SIG-M5 (cell line): ENCODE data around the gene TBX18.

Experiments
- DNase-seq: peaks from one replicate; lab custom pipeline; 2025; lab: John Stamatoyannopoulos, UW

Gene TBX18

GRCh38 chr6:84748376-84748775, 16.0 kb downstream of the TBX18 start:
- DNase-seq, result no peak

GRCh38 chr6:84743616-84744015, 20.8 kb downstream of the TBX18 start:
- no peak for DNase-seq

GRCh38 chr6:84740385-84740784, 24.0 kb downstream of the TBX18 start:
- no peak for DNase-seq

GRCh38 chr6:84739866-84740208, 24.6 kb downstream of the TBX18 start:
- DNase-seq, result no peak

- no peak for DNase-seq
Measured at GRCh38 chr6:84738996-84739865, 25.2 kb downstream of the TBX18 start.

- DNase-seq, result no peak
Measured at GRCh38 chr6:84733889-84734288, 30.5 kb downstream of the TBX18 start.

GRCh38 chr6:84731901-84732300, 32.5 kb downstream of the TBX18 start:
- DNase-seq, result no peak

GRCh38 chr6:84731401-84731800, 33.0 kb downstream of the TBX18 start:
- DNase-seq, result no peak

- DNase-seq, result no peak
Measured at GRCh38 chr6:84728602-84729001, 35.8 kb downstream of the TBX18 start.

- no peak for DNase-seq
Measured at GRCh38 chr6:84719152-84719551, 45.2 kb downstream of the TBX18 start.

- no peak for DNase-seq
Measured at GRCh38 chr6:84718038-84718955, 46.1 kb downstream of the TBX18 start.

GRCh38 chr6:84709121-84709520, 55.3 kb downstream of the TBX18 start:
- no peak for DNase-seq

GRCh38 chr6:84707171-84707570, 57.2 kb downstream of the TBX18 start:
- no peak for DNase-seq

- no peak for DNase-seq
Measured at GRCh38 chr6:84696166-84696565, 68.2 kb downstream of the TBX18 start.

GRCh38 chr6:84691978-84692623, 72.3 kb downstream of the TBX18 start:
- no peak for DNase-seq

- DNase-seq, result no peak
Measured at GRCh38 chr6:84688141-84688873, 76.1 kb downstream of the TBX18 start.

- no peak for DNase-seq
Measured at GRCh38 chr6:84687431-84687830, 77.0 kb downstream of the TBX18 start.

GRCh38 chr6:84685983-84686584, 78.3 kb downstream of the TBX18 start:
- no peak for DNase-seq

GRCh38 chr6:84681693-84682326, 82.6 kb downstream of the TBX18 start:
- DNase-seq, result no peak

GRCh38 chr6:84675651-84676050, 88.7 kb downstream of the TBX18 start:
- DNase-seq, result no peak

GRCh38 chr6:84674395-84674794, 90.0 kb downstream of the TBX18 start:
- no peak for DNase-seq
